Keratinocyte (primary cell): Measurements from ENCODE around the gene SIM2.

ENCODE experiments used
- CTCF ChIP-seq, 3 experiments: IDR thresholded peaks in 1 of 3; conservative IDR thresholded peaks in 1 of 3; optimal IDR thresholded peaks in 1 of 3; 2 replicates in 2 of 3; 3 replicates in 1 of 3; pipeline versions ENCODE3 to v1.5.1; 2011; ENCODE audit warnings: low read length in 3 of 3, mild to moderate bottlenecking in 3 of 3, moderate library complexity in 2 of 3, control low read depth in 1 of 3, inconsistent platforms in 1 of 3; ENCODE audit not compliant: insufficient read depth in 2 of 3; ENCODE audit errors: extremely low read depth in 1 of 3
- EZH2 ChIP-seq: IDR thresholded peaks from one replicate; pipeline ENCODE4 v1.6.1; 2012; ENCODE audit warnings: inconsistent platforms, mild to moderate bottlenecking, low read length, moderate library complexity

GRCh38 chr21:36713746-36714145, 14.8 kb downstream of the SIM2 start:
- TF ChIP-seq CTCF (optimal IDR thresholded peaks at IDR 0.05 in 1 of 3, IDR thresholded peaks at IDR 0.05 in 1 of 3, conservative IDR thresholded peaks at IDR 0.05 in 1 of 3; ENCODE audit: extremely low read depth in 1 of 3, insufficient read depth in 2 of 3, low read length in 3 of 3) (no peak), EZH2 (no peak)
